Measurements from ENCODE around the gene DEPDC4.
"Not testable (repeated sequence)": the region's sequence is repeated elsewhere in the genome, so short reads cannot be mapped to it uniquely, and the experiment has no call there.

DEPDC4 gene

DNA sequence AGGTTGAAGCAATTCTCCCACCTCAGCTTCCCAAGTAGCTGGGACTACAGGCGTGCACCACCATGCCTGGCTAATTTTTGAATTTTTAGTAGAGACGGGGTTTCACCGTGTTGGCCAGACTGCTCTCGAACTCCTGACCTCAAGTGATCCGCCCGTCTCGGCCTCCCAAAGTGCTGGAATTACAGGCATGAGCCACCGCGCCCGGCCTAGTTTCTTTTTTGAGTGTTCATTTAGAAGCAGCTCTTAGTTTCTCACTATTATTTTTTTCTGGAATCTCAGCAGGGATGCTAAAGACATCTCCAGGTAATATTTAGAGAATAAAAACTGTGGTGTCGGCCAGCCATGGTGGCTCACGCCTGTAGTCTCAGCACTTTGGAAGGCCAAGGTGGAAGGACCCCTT lies 17.7 kb upstream of the DEPDC4 start:
- 96% methylated on average over 12 of the region's 12 CpGs for WGBS
- H3K4me3 ChIP-seq (ENCODE audit: low read length); H3K4me1 ChIP-seq (ENCODE audit: insufficient read depth, low read length); H3K27ac ChIP-seq (ENCODE audit: low read depth, low read length); H3K9me3 ChIP-seq (ENCODE audit: insufficient read depth, low read depth, low read length); H3K27me3 ChIP-seq (ENCODE audit: insufficient read depth, low read length); H3K9ac ChIP-seq (ENCODE audit: low read depth, low read length): not testable (repeated sequence)
- peaks cover 30% of the 10 kb centered on the region for H3K36me3 ChIP-seq (ENCODE audit: insufficient read depth, low read length)

DNA sequence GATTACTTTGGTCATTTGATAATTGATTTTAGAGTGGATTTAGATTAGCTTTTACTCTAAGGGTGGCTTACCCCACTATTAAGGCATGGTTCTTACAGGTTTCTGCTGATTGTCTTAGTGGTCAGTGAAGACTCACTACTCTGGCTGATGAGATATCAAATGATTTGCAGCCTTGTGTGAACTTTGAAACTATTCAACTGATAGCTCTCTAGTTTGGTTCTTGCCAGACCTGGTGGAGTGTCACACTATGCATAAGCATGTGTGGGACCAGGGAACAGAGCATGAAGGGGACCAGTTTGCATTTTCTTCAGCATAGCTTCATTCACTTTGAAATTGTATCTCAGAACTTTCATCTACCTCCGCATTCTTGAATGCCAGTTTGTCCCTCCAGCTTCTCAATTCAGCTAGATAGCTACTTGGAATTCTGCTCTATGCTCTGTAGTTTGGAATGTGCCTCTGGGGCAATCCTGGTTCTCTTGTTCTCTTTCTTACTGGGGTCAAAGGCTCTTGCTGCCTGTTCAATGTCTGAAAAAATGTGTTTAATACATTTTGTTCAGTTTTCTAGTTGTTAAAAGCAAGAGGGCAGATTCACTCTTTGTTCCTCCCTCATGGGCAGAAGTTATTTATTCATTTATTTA lies 12.8 kb upstream of the DEPDC4 start:
- H3K36me3 ChIP-seq (ENCODE audit: insufficient read depth, low read length) = peaks cover 18% of the 10 kb centered on the region
- H3K9me3 ChIP-seq (ENCODE audit: insufficient read depth, low read depth, low read length) = no peaks in the 10 kb centered on the region
- peaks cover 6% of the 10 kb centered on the region for H3K4me1 ChIP-seq (ENCODE audit: insufficient read depth, low read length)
- WGBS = 92% methylated on average over 1 of the region's 1 CpG
- H3K27ac ChIP-seq (ENCODE audit: low read depth, low read length) = peak overlapping the region; percentile 47; the same call in 1 of the 2 replicates
- H3K4me3 ChIP-seq (ENCODE audit: low read length) = no peak overlapping the region
- H3K27me3 ChIP-seq (ENCODE audit: insufficient read depth, low read length) = no peaks in the 10 kb centered on the region
- H3K9ac ChIP-seq (ENCODE audit: low read depth, low read length) = no peak overlapping the region

DNA sequence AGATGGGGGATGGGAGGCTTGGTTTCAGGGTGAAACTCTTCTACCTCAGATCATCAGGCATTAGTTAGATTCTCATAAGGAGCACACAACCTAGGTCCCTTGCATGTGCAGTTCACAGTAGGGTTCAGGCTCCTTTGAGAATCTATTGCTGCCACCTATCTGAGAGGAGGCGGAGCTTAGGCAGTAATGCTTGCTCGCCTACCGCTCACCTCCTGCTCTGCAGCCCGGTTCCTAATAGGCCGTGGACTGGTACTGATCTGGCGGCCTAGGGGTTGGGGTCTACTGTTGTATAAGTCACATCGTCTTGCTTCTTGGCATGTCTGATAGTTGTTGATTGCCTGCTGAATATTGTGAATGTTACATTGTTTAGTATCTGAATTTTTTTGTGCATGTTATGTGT lies 12.3 kb upstream of the DEPDC4 start:
- Histone ChIP-seq H3K9me3 (ENCODE audit: insufficient read depth, low read depth, low read length) (no peaks in the 10 kb centered on the region), H3K27me3 (ENCODE audit: insufficient read depth, low read length) (no peaks in the 10 kb centered on the region), H3K4me3 (ENCODE audit: low read length) (no peak overlapping the region), H3K9ac (ENCODE audit: low read depth, low read length) (no peak overlapping the region), H3K36me3 (ENCODE audit: insufficient read depth, low read length) (peaks cover 16% of the 10 kb centered on the region), H3K4me1 (ENCODE audit: insufficient read depth, low read length) (peaks cover 6% of the 10 kb centered on the region), H3K27ac (ENCODE audit: low read depth, low read length) (no peak overlapping the region)
- WGBS = 82% methylated on average over 7 of the region's 7 CpGs

DNA sequence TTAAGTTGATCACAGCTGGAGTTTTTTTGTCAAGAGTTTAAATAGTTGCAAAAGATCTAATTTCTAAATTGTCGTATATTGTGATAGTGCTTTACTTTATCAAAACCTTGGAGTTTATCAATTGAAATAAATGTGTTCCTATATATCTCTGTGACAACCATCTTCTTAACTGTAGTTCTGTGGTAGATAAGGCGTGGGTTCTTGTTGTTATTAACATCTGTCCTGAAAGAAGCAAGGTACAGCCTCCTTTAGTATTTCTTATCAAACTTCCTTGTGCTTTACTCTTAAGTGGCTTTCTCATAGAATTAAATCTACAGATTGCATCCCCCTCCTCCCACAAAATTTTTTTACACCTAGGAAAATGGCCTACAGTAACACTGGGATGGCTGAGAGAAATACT lies 7.4 kb upstream of the DEPDC4 start:
- H3K4me1 ChIP-seq (ENCODE audit: insufficient read depth, low read length) = peaks cover 6% of the 10 kb centered on the region
- peaks cover 3% of the 10 kb centered on the region; the same call in 1 of the 2 replicates for H3K36me3 ChIP-seq (ENCODE audit: insufficient read depth, low read length)
- H3K27me3 ChIP-seq (ENCODE audit: insufficient read depth, low read length) = no peaks in the 10 kb centered on the region
- 88% methylated on average over 1 of the region's 2 CpGs for WGBS
- H3K9ac ChIP-seq (ENCODE audit: low read depth, low read length) = no peak overlapping the region
- H3K9me3 ChIP-seq (ENCODE audit: insufficient read depth, low read depth, low read length) = no peaks in the 10 kb centered on the region
- no peak overlapping the region for H3K4me3 ChIP-seq (ENCODE audit: low read length)
- no peak overlapping the region for H3K27ac ChIP-seq (ENCODE audit: low read depth, low read length)

DNA sequence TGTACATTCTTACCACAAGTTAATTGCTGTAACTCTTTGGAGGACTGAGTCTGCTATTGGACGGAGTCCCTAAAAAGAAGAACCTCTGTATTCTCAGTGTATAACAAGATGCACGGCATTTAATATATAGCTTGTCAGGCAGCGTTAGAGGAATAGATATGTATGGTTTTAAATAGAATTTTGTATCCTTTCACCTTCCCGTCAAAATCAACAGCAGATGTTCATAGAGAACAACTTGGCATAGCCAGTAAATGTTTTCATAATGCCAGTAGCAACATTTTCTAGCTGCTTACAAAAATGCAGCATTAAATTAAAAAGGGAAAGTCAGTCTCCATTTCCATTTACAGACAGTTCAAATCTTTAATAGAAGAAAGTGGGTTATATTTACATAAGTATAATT lies 6.9 kb upstream of the DEPDC4 start:
- H3K36me3 ChIP-seq (ENCODE audit: insufficient read depth, low read length) = peaks cover 3% of the 10 kb centered on the region; the same call in 1 of the 2 replicates
- peaks cover 9% of the 10 kb centered on the region for H3K4me1 ChIP-seq (ENCODE audit: insufficient read depth, low read length)
- H3K27ac ChIP-seq (ENCODE audit: low read depth, low read length) = no peak overlapping the region
- no peak overlapping the region for H3K4me3 ChIP-seq (ENCODE audit: low read length)
- no peaks in the 10 kb centered on the region for H3K27me3 ChIP-seq (ENCODE audit: insufficient read depth, low read length)
- H3K9ac ChIP-seq (ENCODE audit: low read depth, low read length) = no peak overlapping the region
- H3K9me3 ChIP-seq (ENCODE audit: insufficient read depth, low read depth, low read length) = no peaks in the 10 kb centered on the region
- 91% methylated on average over 4 of the region's 4 CpGs for WGBS

DNA sequence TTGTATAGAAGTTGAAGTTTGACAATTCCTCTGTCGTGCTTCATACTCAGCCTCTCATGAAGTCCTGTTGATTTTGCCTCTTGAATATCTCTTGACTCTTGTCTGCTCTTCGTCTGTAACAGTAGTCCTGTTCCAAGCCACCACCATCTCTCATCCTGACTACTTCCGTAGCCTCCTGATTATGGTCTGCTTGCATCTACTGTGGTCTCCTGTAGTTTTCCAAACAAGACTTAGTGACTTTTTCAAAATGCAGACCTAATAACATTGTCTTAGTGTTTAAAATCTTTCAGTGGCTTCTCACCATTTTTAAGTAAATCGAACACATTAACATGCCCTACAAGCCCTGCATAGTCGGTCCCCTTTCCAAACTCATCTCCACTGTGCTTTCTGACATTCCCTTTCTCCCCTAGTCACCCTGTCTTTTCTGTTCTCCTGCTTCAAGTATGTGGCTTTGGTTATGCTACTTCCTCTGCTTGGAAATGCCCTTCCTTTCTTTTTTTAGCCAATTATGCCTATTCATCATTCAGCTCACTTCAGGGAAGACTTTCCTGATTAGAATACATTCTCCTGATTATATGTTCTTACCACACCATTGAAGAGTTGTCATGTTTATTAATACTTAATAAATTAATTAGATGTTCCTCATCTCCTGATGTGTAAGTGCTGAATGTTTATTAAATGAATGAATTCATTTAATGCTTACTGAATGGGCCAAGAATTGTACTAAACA lies 2.1 kb upstream of the DEPDC4 start:
- WGBS = 55% methylated on average over 5 of the region's 5 CpGs
- Histone ChIP-seq H3K9ac (ENCODE audit: low read depth, low read length) (no peak overlapping the region), H3K36me3 (ENCODE audit: insufficient read depth, low read length) (no peaks in the 10 kb centered on the region), H3K4me3 (ENCODE audit: low read length) (peak overlapping the region; percentile 92), H3K27ac (ENCODE audit: low read depth, low read length) (no peak overlapping the region), H3K27me3 (ENCODE audit: insufficient read depth, low read length) (no peaks in the 10 kb centered on the region), H3K4me1 (ENCODE audit: insufficient read depth, low read length) (peaks cover 18% of the 10 kb centered on the region), H3K9me3 (ENCODE audit: insufficient read depth, low read depth, low read length) (no peaks in the 10 kb centered on the region)

DNA sequence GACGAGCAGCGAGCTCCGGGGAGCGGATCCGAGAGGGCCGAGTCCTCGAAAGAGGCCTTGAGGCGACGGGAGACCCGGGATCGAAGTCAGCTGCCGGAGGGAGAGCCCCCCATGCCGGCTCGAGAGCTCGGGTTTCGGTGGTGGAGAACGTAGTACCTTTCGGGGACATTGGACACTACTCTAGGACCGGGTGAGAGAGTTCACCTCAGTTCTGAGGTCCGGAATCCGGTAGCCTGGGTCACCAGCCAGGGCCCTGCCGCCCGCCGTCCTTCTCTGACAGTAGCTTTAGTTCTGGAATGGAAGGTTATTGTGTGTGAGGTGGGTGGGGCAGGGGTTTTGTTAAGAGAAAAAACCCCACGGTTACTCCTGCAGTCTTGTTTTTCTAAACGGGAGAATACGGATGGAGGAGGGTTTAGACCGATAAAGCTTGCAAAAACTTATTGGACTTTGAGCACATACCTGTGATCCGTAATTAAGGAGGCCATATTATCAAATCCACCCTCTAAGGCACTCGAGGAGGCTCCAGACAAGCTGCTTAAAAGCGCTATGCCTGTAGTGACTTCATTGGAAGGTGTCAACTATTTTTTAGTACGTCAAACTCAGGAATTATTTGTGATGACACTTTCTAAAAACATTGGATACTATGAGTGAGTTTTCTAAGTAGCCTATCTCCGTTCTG lies 863 bp upstream of the DEPDC4 start:
- Histone ChIP-seq H3K9me3 (ENCODE audit: insufficient read depth, low read depth, low read length) (no peaks in the 10 kb centered on the region), H3K27ac (ENCODE audit: low read depth, low read length) (peak overlapping the region; percentile 91), H3K4me3 (ENCODE audit: low read length) (peak overlapping the region; percentile 92), H3K27me3 (ENCODE audit: insufficient read depth, low read length) (no peaks in the 10 kb centered on the region), H3K36me3 (ENCODE audit: insufficient read depth, low read length) (no peaks in the 10 kb centered on the region), H3K9ac (ENCODE audit: low read depth, low read length) (peak overlapping the region; percentile 90), H3K4me1 (ENCODE audit: insufficient read depth, low read length) (peaks cover 18% of the 10 kb centered on the region)
- under 1% methylated on average over 33 of the region's 33 CpGs for WGBS

DNA sequence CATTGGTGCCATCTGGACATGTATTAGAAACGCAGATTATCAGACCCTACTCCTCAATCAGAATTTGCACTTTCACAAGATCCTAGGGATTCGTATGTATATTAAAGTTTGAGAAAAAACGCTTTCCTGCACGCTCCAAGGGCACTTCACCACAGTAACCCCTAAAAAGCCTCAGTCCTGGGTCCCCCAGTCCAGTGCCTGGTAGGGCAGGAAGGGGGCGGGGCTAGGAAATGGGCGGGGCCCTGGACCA lies 369 bp downstream of the DEPDC4 start:
- Histone ChIP-seq H3K9ac (ENCODE audit: low read depth, low read length) (peak overlapping the region; percentile 79), H3K4me1 (ENCODE audit: insufficient read depth, low read length) (peaks cover 18% of the 10 kb centered on the region), H3K27ac (ENCODE audit: low read depth, low read length) (peak overlapping the region; percentile 91), H3K9me3 (ENCODE audit: insufficient read depth, low read depth, low read length) (no peaks in the 10 kb centered on the region), H3K4me3 (ENCODE audit: low read length) (peak overlapping the region; percentile 92), H3K36me3 (ENCODE audit: insufficient read depth, low read length) (0 out of 2 replicates have a peak, but pooled peaks cover 4% of the 10 kb centered on the region), H3K27me3 (ENCODE audit: insufficient read depth, low read length) (no peaks in the 10 kb centered on the region)
- 0% methylated on average over 2 of the region's 6 CpGs for WGBS

DNA sequence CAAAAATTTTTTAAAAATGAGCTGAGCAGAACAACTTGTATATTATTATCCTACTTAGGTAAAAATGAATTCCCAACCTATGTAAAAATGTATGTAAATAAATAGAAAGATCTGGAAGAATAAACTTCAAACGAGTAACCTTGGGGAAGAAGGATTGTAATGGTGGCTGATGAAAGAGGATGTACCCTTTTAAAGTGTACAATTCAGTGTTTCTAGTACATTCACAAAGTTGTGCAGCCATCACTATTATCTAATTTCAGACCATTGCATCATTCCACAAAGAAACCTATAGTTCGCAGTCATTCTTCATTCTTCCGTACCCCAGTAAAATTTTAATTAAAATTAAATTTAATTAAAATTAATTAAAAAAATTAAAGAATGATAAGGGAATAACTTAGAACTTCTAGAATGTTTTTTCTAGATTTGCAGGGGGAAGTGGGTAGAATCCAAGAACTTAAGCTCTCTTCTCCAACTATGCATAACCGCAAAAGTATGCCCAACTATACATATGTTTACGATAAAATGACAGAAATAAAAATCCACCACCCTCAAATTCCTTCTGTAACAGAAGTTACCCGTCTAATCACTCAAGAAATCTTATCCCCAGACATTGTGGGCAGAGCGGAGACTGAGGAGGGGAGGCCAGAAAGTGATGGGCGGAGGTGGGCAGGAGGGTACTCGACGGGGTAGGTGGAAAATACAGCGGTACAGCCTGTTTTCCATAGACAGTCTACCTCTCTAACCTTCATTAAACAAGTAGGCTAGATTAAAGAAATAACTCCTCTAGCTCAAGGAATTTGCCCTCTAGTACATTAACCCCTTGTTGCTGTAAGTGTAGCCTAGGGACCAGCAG lies 921 bp downstream of the DEPDC4 start:
- Histone ChIP-seq H3K27me3 (ENCODE audit: insufficient read depth, low read length) (no peaks in the 10 kb centered on the region), H3K4me1 (ENCODE audit: insufficient read depth, low read length) (peaks cover 18% of the 10 kb centered on the region), H3K9ac (ENCODE audit: low read depth, low read length) (peak overlapping the region; percentile 79), H3K4me3 (ENCODE audit: low read length) (peak overlapping the region; percentile 92), H3K36me3 (ENCODE audit: insufficient read depth, low read length) (0 out of 2 replicates have a peak, but pooled peaks cover 4% of the 10 kb centered on the region), H3K9me3 (ENCODE audit: insufficient read depth, low read depth, low read length) (no peaks in the 10 kb centered on the region), H3K27ac (ENCODE audit: low read depth, low read length) (peak overlapping the region; percentile 91; the same call in 1 of the 2 replicates)
- 93% methylated on average over 6 of the region's 11 CpGs for WGBS

DNA sequence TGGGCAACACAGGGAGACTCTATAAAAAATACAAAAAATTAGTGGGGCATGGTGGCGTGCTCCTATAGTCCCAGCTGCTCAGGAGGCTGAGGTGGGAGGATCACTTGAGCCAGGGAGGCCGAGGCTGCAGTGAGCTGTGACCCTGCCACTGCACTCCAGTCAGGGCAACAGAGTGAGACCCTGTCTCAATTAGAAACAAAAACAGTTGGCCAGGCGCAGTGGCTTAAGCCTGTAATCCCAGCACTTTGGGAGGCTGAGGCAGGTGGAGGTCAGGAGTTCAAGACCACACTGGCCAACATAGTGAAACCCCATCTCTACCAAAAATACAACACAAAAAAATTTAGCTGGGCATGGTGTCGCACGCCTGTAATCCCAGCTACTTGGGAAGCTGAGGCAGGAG lies 1.8 kb downstream of the DEPDC4 start:
- not testable (repeated sequence) for H3K27ac ChIP-seq (ENCODE audit: low read depth, low read length)

DNA sequence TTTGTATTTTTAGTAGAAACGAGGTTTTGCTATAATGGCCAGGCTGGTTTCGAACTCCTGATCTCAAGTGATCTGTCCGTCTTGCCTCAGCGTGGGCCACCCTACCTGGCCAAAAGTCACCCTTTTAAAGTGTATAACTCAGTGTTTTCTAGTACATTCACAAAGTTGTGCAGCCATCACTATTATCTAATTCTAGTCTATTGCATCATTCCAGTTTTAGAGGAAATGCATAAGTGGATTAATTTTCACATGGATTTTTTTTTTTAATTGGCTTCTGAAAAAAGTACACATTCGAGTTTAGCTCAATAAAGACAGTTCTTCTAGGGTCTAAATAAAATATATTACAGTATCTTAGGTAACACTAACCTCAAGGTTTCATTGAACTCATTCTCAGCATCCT lies 3.7 kb downstream of the DEPDC4 start:
- Histone ChIP-seq H3K4me1 (ENCODE audit: insufficient read depth, low read length) (peaks cover 3% of the 10 kb centered on the region), H3K9ac (ENCODE audit: low read depth, low read length) (no peak overlapping the region), H3K36me3 (ENCODE audit: insufficient read depth, low read length) (0 out of 2 replicates have a peak, but pooled peaks cover 4% of the 10 kb centered on the region), H3K27ac (ENCODE audit: low read depth, low read length) (no peak overlapping the region), H3K9me3 (ENCODE audit: insufficient read depth, low read depth, low read length) (no peaks in the 10 kb centered on the region), H3K4me3 (ENCODE audit: low read length) (no peak overlapping the region), H3K27me3 (ENCODE audit: insufficient read depth, low read length) (no peaks in the 10 kb centered on the region)
- WGBS = 97% methylated on average over 5 of the region's 5 CpGs

More for the DNA sequence above, 1.8 kb downstream of the DEPDC4 start:
- not testable (repeated sequence) for H3K27me3 ChIP-seq (ENCODE audit: insufficient read depth, low read length); H3K4me3 ChIP-seq (ENCODE audit: low read length); H3K9me3 ChIP-seq (ENCODE audit: insufficient read depth, low read depth, low read length); H3K9ac ChIP-seq (ENCODE audit: low read depth, low read length); H3K36me3 ChIP-seq (ENCODE audit: insufficient read depth, low read length)
- WGBS = 98% methylated on average over 5 of the region's 5 CpGs
- H3K4me1 ChIP-seq (ENCODE audit: insufficient read depth, low read length) = peaks cover 18% of the 10 kb centered on the region

Data from HUES64 (cell line).